Stimulated activated CD4-positive, alpha-beta T cell treated with anti-CD3 and anti-CD28 coated beads, Interleukin-1b, Interleukin-23, amount 100 ng/mL, for 48 hours (primary cell): ENCODE measurements around the gene FAM241A.
A peak's percentile ranks its signal among the peaks of the same experiment; 100 is the strongest.

ENCODE experiments used
- DNase-seq: peaks from one replicate; pipeline ENCODE4 v3.0.0-alpha.2; 2020

Gene FAM241A

GRCh38 chr4:112222219-112222955 lies 77.1 kb downstream of the FAM241A start:
- no peak for DNase-seq

- no peak for DNase-seq
Measured at GRCh38 chr4:112225157-112225556, 79.9 kb downstream of the FAM241A start.

- DNase-seq: peak; percentile 96
Measured at GRCh38 chr4:112230879-112231778, 85.9 kb downstream of the FAM241A start.

GRCh38 chr4:112231779-112232713 lies 86.8 kb downstream of the FAM241A start, which contains the start of gene AP1AR:
Gene AP1AR, plus strand, starts transcription at chr4:112231787. Its CDS starts 305 bp downstream, at chr4:112232092.
- DNase-seq: peak; percentile 73

GRCh38 chr4:112234952-112235609 lies 89.8 kb downstream of the FAM241A start:
- no peak for DNase-seq

- DNase-seq: no peak
Measured at GRCh38 chr4:112236040-112236439, 90.8 kb downstream of the FAM241A start.

- DNase-seq: no peak
Measured at GRCh38 chr4:112238833-112239232, 93.6 kb downstream of the FAM241A start.
